ENCODE data around the gene RNF169.

The RNF169 gene

DNA sequence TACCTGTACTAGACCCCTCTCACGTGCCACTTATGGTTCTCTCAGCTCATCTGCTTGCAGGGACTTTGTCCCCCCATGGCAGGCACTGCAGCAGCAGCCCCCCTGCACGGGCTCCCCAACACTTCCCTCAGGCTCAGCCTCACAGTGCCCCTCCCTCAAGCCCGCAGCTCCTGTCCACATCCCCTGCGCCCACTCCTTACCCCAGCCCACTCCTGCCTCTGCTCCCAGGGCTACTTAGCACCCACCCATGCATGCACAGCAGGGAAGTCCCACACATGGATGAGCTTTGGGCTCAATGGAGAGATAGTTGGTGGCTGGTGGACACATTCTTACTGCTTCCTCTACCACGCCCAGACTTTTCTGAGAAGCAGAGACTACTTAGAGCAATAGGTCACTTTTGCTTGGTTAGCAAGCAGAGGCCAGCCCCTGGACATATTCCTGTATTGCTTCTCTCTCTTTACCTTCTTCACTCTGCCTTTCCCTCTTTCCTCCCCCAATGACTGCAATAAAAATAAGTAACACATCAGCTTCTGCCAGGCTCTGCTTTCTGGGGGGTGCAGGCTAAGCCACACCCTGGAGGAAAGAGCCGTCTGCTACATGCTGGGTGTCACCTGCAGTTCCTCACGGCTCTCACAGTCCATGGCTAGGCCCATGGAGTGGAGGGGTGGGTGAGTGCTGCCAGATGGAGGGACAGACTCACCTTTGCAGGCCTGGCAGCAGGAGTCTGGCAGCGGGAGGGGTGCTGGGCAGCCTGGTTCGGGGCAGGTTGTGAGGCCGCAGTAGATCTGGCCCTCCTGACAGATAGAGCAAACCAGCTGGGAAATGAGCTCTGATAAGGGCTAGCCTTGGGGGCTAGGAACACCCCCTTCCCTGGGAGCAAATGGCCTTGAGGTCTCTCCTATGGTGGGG, 40.8 kb upstream of the RNF169 start:
- TF ChIP-seq, protein P1, sequence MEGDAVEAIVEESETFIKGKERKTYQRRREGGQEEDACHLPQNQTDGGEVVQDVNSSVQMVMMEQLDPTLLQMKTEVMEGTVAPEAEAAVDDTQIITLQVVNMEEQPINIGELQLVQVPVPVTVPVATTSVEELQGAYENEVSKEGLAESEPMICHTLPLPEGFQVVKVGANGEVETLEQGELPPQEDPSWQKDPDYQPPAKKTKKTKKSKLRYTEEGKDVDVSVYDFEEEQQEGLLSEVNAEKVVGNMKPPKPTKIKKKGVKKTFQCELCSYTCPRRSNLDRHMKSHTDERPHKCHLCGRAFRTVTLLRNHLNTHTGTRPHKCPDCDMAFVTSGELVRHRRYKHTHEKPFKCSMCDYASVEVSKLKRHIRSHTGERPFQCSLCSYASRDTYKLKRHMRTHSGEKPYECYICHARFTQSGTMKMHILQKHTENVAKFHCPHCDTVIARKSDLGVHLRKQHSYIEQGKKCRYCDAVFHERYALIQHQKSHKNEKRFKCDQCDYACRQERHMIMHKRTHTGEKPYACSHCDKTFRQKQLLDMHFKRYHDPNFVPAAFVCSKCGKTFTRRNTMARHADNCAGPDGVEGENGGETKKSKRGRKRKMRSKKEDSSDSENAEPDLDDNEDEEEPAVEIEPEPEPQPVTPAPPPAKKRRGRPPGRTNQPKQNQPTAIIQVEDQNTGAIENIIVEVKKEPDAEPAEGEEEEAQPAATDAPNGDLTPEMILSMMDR (IDR thresholded peaks at IDR 0.05; ENCODE audit: extremely low read depth, missing control alignments): no peak
- no peak for DNase-seq (ENCODE audit: low spot score)

DNA sequence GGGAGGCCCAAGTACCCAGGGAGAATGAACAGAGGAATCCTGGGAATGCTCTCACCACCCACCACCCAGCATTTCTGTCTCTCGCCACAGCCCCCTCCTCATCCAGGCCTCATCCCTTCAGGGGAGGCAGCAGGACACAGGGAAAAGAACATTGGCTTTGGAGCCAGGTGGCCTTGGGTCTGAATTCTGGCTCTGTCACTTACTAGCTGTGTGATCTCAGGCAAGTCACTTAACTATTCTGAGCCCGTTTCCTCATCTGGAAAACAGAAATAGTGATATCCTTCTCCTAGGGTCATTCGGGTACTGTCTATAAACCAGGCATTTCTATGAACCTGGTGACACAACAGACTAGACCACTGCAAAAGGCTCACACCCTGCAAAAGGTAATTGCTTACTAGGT, 39.5 kb upstream of the RNF169 start:
- TF ChIP-seq, protein P1 (IDR thresholded peaks at IDR 0.05; ENCODE audit: extremely low read depth, missing control alignments): no peak
- no peak for DNase-seq (ENCODE audit: low spot score)

DNA sequence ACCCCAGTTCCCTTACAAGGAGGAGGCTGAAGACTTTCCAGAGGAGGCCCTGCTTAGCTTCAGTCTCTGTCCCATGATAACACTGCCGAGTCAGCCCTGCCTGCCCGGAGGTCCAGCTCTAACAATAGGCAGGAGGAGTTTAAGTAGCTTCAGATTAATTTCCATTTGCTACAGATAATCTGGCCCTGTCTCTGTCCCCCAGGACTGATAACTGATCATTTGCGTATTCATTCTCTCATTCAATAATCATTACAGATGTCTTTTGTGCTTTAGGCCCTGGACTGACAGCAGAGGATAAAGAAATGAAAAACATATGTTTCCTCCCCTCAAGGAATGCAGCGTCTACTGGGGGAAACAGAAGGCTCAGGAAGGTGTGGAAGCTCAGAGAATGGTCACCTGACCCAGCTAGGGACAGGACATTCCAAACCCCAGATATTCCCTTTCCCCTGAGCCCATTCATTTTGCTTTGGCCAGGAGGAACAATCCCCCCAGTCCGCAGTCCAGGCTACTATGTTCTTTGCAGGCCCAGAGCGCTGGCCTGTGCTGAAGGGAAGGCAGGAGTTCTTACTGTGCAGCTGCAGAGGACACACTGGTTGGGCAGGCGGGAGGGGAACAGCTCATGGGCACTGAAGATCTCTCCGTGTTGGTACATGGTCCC, 38.2 kb upstream of the RNF169 start:
- no peak for DNase-seq (ENCODE audit: low spot score)

DNA sequence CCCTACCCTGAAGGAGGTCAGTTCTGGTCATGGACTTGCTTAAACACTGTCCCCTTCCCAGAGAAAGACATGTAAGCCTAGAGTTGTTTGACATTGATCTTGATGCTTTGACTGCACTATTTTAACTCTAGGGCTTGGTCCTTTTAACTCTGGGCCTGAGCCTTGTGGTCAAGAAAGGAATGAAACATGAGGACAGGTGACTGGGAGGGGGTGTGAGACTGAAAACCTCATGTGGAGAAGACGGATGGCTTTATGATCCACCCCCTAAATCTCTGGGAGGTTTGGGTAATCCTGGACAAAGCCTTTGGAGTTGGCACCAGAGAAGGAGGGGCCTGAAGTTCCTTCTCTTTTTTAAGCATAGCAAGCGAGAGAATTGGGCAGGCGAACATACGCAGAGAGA, 35.0 kb upstream of the RNF169 start:
- no peak for DNase-seq (ENCODE audit: low spot score)
- TF ChIP-seq, protein P1 (IDR thresholded peaks at IDR 0.05; ENCODE audit: extremely low read depth, missing control alignments): no peak

More for the DNA sequence above, 38.2 kb upstream of the RNF169 start:
- TF ChIP-seq, protein P1 (IDR thresholded peaks at IDR 0.05; ENCODE audit: extremely low read depth, missing control alignments): no peak

DNA sequence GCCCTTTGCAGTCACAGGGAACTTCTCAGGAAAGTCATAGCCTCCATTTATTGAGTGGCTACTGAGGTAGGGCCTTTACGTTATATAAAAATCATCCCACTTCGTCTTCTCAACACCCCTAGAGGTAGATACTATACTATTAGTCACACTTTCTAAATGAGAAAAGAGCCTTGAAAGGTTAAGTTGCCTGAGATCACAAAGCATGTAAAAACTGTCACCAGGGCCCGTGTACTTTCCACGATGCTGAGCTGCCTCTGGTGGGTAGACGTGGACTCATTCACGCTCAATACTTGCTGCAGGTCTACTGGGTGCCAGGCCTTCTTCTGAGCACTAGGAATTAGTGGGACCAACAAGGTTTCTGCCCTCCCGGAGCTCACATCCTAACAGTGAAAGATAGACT, 33.7 kb upstream of the RNF169 start:
- TF ChIP-seq, protein P1 (IDR thresholded peaks at IDR 0.05; ENCODE audit: extremely low read depth, missing control alignments): no peak
- no peak for DNase-seq (ENCODE audit: low spot score)

DNA sequence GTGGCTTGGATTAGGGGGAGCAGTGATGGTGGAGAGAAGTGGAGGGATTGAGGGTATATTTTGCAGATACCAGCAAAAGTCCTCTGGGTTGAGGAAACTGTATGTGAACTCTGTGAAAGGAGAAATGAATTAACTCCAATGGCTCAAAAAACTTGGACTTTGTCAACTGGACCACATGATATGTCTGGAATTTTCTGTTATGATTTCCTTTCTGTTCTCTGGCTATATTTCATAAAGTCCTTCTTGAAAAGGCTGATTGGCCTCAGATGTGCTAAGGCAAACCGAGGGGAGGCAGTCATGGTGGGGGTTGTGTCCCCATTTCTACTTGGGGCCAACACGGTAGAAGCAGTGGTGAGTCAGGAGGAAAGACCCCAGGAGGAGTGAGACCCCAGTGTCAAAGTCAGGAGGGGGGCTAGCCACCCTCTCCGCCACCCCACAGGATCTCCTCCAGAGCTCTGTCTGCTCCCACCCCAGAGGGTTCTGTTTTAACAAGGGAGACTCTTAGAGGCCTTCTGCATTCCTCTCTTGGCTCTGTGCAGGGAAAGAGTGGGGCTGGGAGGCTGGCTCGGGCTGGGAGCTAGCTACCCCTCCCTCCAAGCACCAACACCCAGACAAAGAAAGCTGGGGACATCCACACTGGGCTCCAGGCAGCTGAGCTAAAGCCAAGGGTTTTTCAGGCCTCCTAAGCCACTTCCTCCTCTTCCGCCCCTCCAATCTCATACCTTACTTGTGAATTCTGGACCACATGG, 31.3 kb upstream of the RNF169 start:
- no peak for DNase-seq (ENCODE audit: low spot score)
- TF ChIP-seq, protein P1 (IDR thresholded peaks at IDR 0.05; ENCODE audit: extremely low read depth, missing control alignments): no peak
